NCI-H146 treated with DMSO at 0.1 percent for 48 hours (cell line): Measurements from ENCODE around the gene SAG.

Experiments
- DNase-seq: peaks from one replicate; lab custom pipeline; 2025; ENCODE audit not compliant: unreplicated experiment; lab: John Stamatoyannopoulos, UW

SAG gene

GRCh38 chr2:233287871-233288270 lies 19.7 kb upstream of the SAG start:
- no peak for DNase-seq

GRCh38 chr2:233288663-233289062 lies 19.0 kb upstream of the SAG start:
- DNase-seq: peak; percentile 76

GRCh38 chr2:233289648-233290047 lies 18.0 kb upstream of the SAG start:
- no peak for DNase-seq

GRCh38 chr2:233290051-233290845 lies 17.4 kb upstream of the SAG start:
- DNase-seq: no peak

- no peak for DNase-seq
Observed at GRCh38 chr2:233295891-233296290, 11.7 kb upstream of the SAG start.

- no peak for DNase-seq
Observed at GRCh38 chr2:233297076-233297475, 10.5 kb upstream of the SAG start.

GRCh38 chr2:233300401-233300800 lies 7.2 kb upstream of the SAG start:
- no peak for DNase-seq

DNA sequence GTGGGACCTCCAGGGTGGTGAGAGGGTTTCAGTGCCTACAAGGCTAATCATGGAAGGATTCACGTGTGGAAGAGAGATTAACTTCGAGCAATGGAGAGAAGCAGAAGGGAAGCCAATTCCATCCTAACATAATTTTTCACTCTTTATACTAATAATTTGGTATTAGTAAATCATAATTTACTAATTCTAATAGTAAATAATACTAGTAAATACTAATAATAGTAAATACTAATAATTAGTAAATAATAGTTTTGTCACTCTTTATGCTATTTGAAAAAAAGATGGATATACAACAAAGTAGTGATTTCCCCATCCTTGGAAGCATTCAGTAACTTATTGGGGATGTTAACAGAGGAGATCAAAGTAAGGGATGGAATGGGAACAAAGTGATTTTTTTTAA lies 6.4 kb upstream of the SAG start:
- no peak for DNase-seq

GRCh38 chr2:233301811-233302210 lies 5.8 kb upstream of the SAG start:
- no peak for DNase-seq

GRCh38 chr2:233303252-233303651 lies 4.4 kb upstream of the SAG start:
- no peak for DNase-seq

GRCh38 chr2:233311241-233311926 lies 3.8 kb downstream of the SAG start:
- DNase-seq: no peak

- no peak for DNase-seq
Observed at GRCh38 chr2:233312874-233313273, 5.3 kb downstream of the SAG start.

DNA sequence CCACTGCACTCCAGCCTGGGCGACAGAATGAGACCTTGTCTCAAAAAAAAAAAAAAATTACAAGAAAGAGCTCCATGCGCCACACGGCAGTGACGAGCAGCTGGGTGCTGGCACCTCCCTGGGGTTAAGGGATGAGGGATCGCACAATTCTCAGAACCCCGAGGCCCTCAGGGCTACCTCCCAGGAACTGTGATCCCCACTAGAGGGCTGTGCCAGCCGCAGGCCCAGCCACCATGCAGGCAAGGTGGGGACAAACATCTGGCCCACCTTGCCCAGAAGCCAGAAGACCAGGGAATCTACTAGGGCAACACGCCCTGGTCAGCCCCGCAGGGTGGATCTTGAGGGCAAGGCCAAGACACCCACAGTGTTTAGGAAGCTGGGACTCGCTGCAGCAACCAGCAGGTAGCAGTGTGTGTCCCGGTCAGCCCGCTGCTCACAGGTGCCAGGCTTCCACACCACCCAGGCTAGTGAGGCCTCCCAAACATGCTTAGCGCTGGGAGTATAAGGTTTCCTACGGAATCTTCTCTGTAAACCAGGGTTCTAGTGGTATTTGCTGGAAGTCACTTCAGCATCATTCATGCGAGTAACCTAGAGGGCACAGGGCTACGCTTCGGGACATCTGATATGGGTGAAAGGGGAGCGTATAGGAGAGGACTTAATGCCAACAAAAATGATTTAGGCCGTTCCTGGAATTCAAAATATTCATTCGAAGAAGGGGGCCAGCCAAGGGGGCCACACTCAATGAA lies 6.7 kb downstream of the SAG start:
- no peak for DNase-seq

GRCh38 chr2:233317196-233317943 lies 9.8 kb downstream of the SAG start:
- no peak for DNase-seq

- no peak for DNase-seq
Observed at GRCh38 chr2:233319256-233319655, 11.6 kb downstream of the SAG start.

DNA sequence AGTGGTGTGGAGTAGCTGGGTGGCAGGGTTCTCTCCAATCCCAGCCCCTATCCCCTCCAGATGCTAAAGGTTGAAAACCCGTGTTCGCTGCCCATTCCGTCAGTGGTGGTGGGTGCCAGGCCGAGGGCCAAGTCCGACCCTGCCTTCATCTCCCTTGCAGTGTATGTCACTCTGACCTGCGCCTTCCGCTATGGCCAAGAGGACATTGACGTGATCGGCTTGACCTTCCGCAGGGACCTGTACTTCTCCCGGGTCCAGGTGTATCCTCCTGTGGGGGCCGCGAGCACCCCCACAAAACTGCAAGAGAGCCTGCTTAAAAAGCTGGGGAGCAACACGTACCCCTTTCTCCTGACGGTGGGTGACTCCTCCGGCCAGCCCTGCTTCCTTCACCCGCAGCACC lies 12.9 kb downstream of the SAG start:
- no peak for DNase-seq

DNA sequence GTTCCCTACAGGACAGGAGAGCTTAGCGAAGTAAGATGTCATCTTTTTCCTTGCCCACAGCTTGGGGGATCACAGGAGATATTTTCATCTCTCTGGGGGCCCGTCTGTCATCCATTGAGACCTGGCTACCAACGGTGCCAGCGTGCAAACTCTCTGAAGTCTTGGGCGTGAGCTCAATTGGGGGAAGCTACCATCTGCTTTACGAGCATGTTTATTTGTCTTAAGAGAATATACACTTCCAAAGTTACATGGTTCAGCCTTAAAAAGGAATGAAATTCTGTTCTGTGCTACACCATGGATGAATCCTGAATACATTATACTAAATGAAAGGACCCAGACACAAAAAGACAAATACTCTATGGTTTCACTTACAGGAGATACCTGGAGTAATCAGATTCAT lies 13.6 kb downstream of the SAG start:
- DNase-seq: no peak

DNA sequence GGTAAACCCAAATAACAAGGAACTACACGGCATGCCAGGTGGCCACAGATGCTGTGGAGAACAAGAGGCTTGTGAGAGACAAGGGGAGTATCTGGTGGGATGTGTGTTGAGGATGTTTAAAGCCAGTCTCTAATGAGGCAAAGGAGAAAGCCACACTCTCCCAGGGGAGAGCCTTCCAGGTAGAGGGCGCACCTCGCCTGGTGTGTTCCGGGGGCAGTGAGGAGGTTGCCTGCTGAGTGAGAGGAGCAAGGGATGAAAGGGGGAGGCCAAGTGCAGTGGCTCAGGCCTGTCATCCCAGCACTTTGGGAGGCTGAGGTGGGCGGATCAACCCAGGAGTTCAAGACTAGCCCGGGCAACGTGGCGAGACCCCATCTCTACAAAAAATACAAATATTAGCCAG lies 16.2 kb downstream of the SAG start:
- no peak for DNase-seq

DNA sequence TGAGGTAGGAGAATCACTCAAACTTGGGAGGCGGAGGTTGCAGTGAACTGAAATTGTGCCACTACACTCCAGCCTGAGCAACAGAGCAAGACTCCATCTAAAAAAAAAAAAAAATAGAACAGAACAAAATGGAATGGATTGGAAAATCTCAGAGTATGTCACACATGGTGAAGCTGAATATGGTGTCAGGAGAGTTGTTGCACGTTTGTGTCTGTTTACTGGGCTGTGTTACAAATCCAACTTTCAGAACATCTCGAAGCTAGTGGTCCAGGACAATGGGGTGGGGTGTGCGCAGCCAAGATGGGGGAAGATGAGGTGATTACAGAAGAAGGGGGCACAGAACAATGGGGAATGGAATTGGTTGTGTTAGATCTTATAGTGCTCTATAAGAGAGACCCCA lies 17.6 kb downstream of the SAG start:
- no peak for DNase-seq

GRCh38 chr2:233325814-233326213 lies 18.2 kb downstream of the SAG start:
- no peak for DNase-seq

DNA sequence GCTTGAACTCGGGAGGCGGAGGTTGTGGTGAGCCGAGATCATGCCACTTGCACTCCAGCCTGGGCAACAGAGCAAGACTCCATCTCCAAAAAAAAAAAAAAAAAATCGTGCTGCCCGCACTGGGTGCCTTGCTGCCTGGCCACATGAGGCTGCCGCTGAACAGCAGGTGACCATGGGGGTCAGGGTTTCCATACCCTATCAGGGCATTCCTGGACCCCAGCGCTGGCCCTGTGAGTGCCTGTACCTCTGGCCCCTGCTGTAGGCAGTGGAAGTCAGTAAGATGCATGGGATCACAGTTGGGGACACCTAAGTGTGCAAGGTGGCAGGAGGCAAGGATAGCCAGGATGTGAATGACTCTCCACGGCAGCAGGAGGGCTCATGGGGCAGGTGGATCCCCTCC lies 18.9 kb downstream of the SAG start:
- no peak for DNase-seq
